Germinal center (tissue), 1 donor: ENCODE measurements around the gene GADL1.

Source experiments
- DNase-seq: peaks from one replicate; pipeline ENCODE4 v3.0.0; 2012; ENCODE audit warnings: mixed read lengths, low spot score

GADL1 gene

GRCh38 chr3:30676424-30677346 is 217.8 kb downstream of the GADL1 start:
- no peak for DNase-seq
